GM04504 (cell line): Measurements from ENCODE around the gene SIM1.

Experiments used
- DNase-seq: peaks from one replicate; pipeline ENCODE4 v3.0.0-alpha.2; 2012; ENCODE audit warnings: low read depth

SIM1 gene

DNA sequence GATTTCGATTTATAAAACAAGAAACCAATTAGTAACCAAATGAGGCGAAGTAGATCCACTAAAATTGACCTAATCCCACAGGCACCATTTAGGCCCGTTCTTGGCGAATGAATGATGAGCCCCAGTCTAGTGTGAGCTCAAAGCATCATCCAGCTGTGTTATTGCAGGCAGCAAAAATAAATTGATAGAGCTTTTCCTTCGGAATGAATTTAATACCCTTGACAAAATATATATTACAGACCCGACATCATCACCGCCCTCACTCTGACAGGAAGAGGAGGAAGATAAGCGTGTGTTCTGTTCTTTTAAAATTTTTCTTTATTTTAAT lies 7.8 kb downstream of the SIM1 start:
- DNase-seq, result no peak

- no peak for DNase-seq
Observed at GRCh38 chr6:100456141-100456907, 8.4 kb downstream of the SIM1 start.

GRCh38 chr6:100455230-100456124 lies 9.2 kb downstream of the SIM1 start:
- no peak for DNase-seq

DNA sequence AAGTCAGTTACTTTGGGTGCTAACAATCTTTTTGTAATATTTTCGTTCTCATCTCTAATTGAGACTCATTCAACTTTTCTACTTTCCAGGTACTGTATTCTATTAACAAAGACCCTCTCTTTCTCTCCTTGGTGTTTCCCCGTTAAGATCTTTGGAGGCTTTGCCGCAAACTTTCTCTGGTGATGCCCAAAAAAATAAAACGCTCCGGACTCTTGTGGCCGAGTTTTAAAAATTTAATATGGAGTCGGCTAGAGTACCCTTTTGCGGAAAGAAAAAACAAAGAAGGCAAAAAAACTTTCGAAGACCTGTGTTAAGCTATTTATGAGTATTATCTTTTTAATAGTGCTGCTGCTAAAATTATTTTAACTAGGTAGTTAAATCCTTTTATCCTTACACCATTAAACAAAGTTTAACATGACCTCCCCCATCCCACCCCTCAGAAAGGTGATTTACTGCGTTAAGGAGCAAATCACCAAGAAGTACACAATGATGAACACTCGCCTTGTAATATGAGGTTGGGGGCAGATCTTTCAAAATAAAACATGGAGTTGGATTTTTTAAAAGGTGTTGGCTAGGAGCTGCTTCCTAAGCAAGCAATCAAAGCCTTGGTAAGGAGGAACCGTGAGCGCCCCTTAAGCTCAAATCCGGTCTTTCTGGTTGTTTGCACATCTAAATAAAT lies 10.0 kb downstream of the SIM1 start:
- DNase-seq, result no peak

DNA sequence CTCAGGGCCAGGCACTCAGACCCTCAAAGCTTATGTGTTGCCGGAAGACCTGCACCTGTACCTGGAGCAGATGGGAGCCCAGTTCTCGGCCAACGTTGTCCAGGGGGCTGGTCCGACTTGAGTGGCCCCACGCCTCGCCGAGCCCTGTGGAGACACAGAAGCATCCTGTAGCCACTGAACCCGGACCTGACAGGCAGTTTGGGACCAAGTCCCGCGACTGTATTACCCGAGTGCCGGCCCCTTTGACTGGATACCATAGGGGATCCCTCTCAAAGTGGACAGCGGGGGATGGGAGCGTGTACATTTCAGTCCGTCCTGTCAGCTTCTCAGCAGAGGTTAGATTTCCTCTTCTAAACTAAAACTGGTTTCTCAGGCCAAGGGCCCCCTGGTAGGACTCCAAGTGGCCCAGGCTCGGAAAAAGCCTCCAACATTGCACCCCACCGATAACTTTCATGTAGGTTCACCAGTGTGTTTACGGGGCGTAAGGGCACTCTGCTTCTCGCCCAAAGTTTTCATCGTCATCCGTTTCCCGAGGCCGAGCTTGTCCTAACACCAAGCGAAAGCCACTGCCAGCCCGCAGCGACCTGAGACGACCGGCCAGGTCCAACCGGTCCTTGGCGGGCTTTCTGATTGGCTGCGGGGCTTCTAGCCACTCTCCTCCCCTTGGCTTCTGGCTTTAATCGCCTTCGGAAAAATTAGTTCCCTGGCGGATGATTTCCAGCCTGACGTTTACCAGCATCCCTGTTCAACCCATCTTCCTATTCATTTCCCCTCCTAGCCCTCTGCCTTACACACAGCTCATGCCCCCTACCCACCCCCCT lies 10.8 kb downstream of the SIM1 start:
- no peak for DNase-seq

- no peak for DNase-seq
Observed at GRCh38 chr6:100452998-100453397, 11.7 kb downstream of the SIM1 start.

DNA sequence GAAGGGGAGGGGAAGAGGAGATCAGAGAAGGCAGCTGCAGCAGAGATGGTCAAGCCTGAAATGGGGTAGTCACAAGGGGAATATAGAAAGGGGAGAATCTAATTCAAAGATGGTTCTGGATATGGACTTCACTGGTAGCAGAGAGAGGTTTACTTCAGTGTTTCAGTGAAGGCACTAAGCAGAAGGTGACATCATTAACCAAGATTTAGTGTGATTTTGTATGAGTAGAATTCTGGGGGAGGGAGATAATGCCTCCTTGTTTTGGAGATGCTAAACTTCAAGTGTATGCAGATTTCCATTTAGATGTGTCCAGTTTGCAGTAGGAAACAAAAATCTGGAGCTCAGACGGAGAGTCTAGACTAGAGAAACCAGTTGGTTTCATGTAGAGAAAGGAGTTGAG lies 13.1 kb downstream of the SIM1 start:
- DNase-seq, result no peak

- DNase-seq, result no peak
Observed at GRCh38 chr6:100449239-100449691, 15.5 kb downstream of the SIM1 start.

GRCh38 chr6:100447900-100448748 lies 16.6 kb downstream of the SIM1 start:
- DNase-seq, result no peak

GRCh38 chr6:100447081-100447899 lies 17.4 kb downstream of the SIM1 start:
- no peak for DNase-seq

- no peak for DNase-seq
Observed at GRCh38 chr6:100446115-100447080, 18.3 kb downstream of the SIM1 start.

DNA sequence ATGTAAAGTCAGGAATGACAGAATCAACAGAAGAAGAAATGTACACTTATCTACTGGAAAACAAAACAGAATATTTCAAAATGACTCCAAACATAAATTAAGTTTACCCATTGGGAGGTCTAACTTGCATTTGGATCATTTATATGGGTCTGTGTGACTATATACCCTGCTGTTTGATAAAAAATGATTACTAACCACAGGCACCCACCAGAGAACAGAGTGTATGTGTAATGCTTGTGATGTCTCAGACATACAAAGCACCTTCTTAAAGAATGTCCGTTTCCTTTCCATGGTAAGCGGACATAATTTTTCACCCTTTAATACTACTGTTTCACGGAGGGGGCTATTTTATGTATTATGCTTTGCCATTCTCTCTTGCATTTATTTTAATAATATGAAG lies 19.2 kb downstream of the SIM1 start:
- no peak for DNase-seq

DNA sequence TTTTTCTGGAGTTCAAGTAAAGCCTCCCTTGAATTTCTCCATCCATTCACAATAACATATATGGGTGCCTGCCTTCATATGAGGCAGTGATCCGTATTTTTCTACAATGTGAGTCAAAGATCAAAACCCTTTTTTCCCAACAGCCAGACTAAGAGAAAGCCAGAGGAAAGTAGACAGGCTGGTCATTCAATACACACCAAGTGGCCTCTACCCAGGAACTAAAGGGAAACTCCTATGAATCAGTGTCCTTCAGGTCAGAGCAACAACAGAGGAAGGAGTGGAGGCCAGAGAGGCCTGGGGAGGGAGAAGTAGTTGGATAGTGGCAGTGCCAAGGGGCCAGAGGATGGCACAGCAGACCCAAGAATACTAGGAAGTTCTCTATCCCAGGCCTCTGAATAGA lies 23.8 kb downstream of the SIM1 start:
- no peak for DNase-seq

DNA sequence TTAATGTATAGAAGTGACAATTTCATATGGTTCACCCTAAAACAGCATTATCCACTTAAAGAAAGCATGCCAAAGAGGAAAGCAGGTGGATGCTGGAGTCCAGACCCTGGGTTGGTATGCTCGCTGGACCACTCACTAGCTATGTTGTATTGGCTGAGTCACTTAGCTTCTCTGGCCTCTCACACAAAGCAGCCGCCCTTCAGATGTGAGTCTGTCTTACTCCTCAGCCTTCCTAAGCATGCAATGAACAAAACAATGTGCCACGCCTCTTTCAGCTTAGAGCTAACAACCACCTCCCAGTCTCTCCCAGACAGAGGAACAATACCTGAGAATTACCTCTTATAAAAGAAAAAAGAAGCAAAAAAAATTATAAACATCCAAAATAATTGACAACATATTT lies 29.4 kb downstream of the SIM1 start:
- DNase-seq, result peak; percentile 20

DNA sequence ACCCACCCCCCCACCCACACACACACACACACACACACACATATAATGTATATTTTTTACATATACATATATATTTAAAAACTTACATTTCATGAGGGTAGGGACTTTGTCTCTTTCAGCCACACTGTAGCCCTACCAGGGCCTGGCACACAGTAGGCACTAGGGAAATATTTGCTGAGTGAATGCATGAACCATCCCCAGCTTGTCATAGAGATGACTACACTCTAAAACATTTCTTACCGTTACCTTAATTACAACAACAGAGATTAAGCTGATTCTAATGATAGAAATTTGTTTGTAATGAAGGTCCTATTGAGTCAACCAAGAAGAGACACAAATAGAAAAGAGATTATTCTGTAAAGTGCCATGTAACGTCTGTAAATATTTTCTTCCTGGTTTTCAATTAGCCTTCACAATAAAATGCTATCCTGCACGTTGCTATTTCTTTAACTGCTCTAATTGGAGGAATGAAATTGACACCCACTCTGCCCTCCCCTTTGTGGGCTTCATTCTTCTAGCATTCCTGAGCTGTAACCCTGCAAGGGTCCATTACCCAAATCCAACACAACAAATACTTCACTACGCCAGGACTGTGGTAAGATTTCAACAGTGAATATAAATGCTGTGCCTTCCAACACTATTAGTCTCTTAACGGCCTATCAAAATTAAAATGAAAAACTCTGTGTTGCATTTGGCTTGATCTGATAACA lies 30.8 kb downstream of the SIM1 start:
- no peak for DNase-seq

- no peak for DNase-seq
Observed at GRCh38 chr6:100432136-100432535, 32.6 kb downstream of the SIM1 start.

GRCh38 chr6:100430962-100431361 lies 33.8 kb downstream of the SIM1 start:
- no peak for DNase-seq

- no peak for DNase-seq
Observed at GRCh38 chr6:100427452-100427851, 37.3 kb downstream of the SIM1 start.
